HEK293 (cell line): ENCODE data around the gene AFF1.

Source experiments
- CTCF ChIA-PET: fragments of 350-600 bp; formaldehyde crosslinking; extraction: SDS; loops from one replicate; lab custom pipeline; 2021; ENCODE audit warnings: antibody characterized with exemption; lab: Yijun Ruan, JAX
- POLR2A ChIA-PET: fragments of 300-600 bp; formaldehyde crosslinking; extraction: SDS; loops from one replicate; lab custom pipeline; 2020; ENCODE audit warnings: antibody characterized with exemption, inconsistent platforms; lab: Yijun Ruan, JAX
- H3K27ac ChIP-seq: fragments of 200-500 bp; sonication (Bioruptor generic); 2 replicates; pipeline ENCODE4 v1.5.1; 2014; ENCODE audit warnings: low read depth, low read length, control low read depth, inconsistent platforms; ENCODE audit errors: extremely low read depth
- H3K36me3 ChIP-seq, 2 experiments: fragments of 200-500 bp in 1 of 2; sonication (Bioruptor generic) in 1 of 2; 1 replicate in 1 of 2; 2 replicates in 1 of 2; pipeline ENCODE4 v1.5.1; 2014 to 2017; ENCODE audit warnings: inconsistent platforms in 2 of 2, low read length in 2 of 2; ENCODE audit not compliant: control insufficient read depth in 2 of 2, insufficient read depth in 1 of 2
- H3K4me1 ChIP-seq: fragments of 200-500 bp; sonication (Bioruptor generic); 2 replicates; pipeline ENCODE4 v1.5.1; 2014; ENCODE audit warnings: mild to moderate bottlenecking, low read length, inconsistent platforms; ENCODE audit not compliant: control insufficient read depth, insufficient read depth
- H3K4me3 ChIP-seq: 2 replicates; pipeline ENCODE4 v1.5.1; 2011; ENCODE audit warnings: low read depth, mild to moderate bottlenecking, control low read depth, low read length, moderate library complexity
- H3K9me3 ChIP-seq: fragments of 200-500 bp; sonication (Bioruptor generic); 2 replicates; pipeline ENCODE4 v1.5.1; 2014; ENCODE audit warnings: low read depth, low read length, inconsistent platforms; ENCODE audit not compliant: control insufficient read depth, insufficient read depth
- BCL11A ChIP-seq: fragments of 450-650 bp; formaldehyde crosslinking; IDR thresholded peaks from 2 replicates; pipeline ENCODE4 v1.5.1; 2016; ENCODE audit warnings: low read depth, missing biosample characterization, missing genetic modification characterization
- IKZF3 ChIP-seq: fragments of 450-650 bp; IDR thresholded peaks from 2 replicates; pipeline ENCODE4 v1.5.0; 2018; ENCODE audit warnings: missing biosample characterization, mild to moderate bottlenecking, missing genetic modification characterization, moderate library complexity
- KLF1 ChIP-seq: fragments of 450-650 bp; formaldehyde crosslinking; IDR thresholded peaks from 2 replicates; pipeline ENCODE4 v1.5.1; 2016; ENCODE audit warnings: missing biosample characterization, missing genetic modification characterization
- PRDM4 ChIP-seq: fragments of 450-650 bp; formaldehyde crosslinking; IDR thresholded peaks from 2 replicates; pipeline ENCODE4 v1.5.1; 2017; ENCODE audit warnings: missing biosample characterization, missing genetic modification characterization
- PRDM6 ChIP-seq: fragments of 450-650 bp; formaldehyde crosslinking; IDR thresholded peaks from 2 replicates; pipeline ENCODE4 v1.5.1; 2017; ENCODE audit warnings: missing biosample characterization, missing genetic modification characterization
- ZIC2 ChIP-seq: fragments of 450-650 bp; formaldehyde crosslinking; IDR thresholded peaks from 2 replicates; pipeline ENCODE4 v1.5.1; 2016; ENCODE audit warnings: missing biosample characterization, missing genetic modification characterization
- ZNF266 ChIP-seq: fragments of 450-650 bp; formaldehyde crosslinking; IDR thresholded peaks from 2 replicates; pipeline ENCODE4 v1.5.1; 2016; ENCODE audit warnings: missing biosample characterization, missing genetic modification characterization, low read depth
- ZNF677 ChIP-seq: fragments of 450-650 bp; IDR thresholded peaks from 2 replicates; pipeline ENCODE4 v1.5.0; 2018; ENCODE audit warnings: missing biosample characterization, mild to moderate bottlenecking, missing genetic modification characterization, moderate library complexity
- ZNF791 ChIP-seq: fragments of 450-650 bp; formaldehyde crosslinking; IDR thresholded peaks from 2 replicates; pipeline ENCODE4 v1.5.1; 2016; ENCODE audit warnings: missing biosample characterization, missing genetic modification characterization
- ZSCAN4 ChIP-seq: fragments of 450-650 bp; formaldehyde crosslinking; IDR thresholded peaks from 2 replicates; pipeline ENCODE4 v1.5.1; 2017; ENCODE audit warnings: missing biosample characterization, missing genetic modification characterization
- TF ChIP-seq, protein P1 (sequence below): sonication (generic); formaldehyde crosslinking; IDR thresholded peaks from 2 replicates; pipeline ENCODE4 v1.8.1; 2022; ENCODE audit warnings: mild to moderate bottlenecking, moderate library complexity, missing genetic modification reagents

AFF1 gene

GRCh38 chr4:87025023-87025613 is 90.3 kb downstream of the AFF1 start:
- no peak overlapping the region for H3K4me3 ChIP-seq
- ChIA-PET POLR2A (no interaction called here), CTCF (no interaction called here)
- TF ChIP-seq IKZF3 (tag by site-specific recombination) (no peak), ZSCAN4 (tag by site-specific recombination) (no peak)
- H3K27ac ChIP-seq = no peak overlapping the region
- peaks cover 11% of the 10 kb centered on the region for H3K4me1 ChIP-seq
- H3K36me3 ChIP-seq = no peaks in the 10 kb centered on the region
- no peaks in the 10 kb centered on the region for H3K9me3 ChIP-seq

GRCh38 chr4:87025614-87026041 is 90.8 kb downstream of the AFF1 start:
- no peak overlapping the region for H3K27ac ChIP-seq
- H3K4me3 ChIP-seq = no peak overlapping the region
- CTCF ChIA-PET = no interaction called here
- no peaks in the 10 kb centered on the region for H3K9me3 ChIP-seq
- POLR2A ChIA-PET = no interaction called here
- no peaks in the 10 kb centered on the region for H3K36me3 ChIP-seq
- peaks cover 13% of the 10 kb centered on the region for H3K4me1 ChIP-seq
- no peak for TF ChIP-seq ZNF677 (tag by site-specific recombination)
- TF ChIP-seq ZIC2 (tag by site-specific recombination) = peak; percentile 58
- no peak for TF ChIP-seq BCL11A (tag by site-specific recombination)
- TF ChIP-seq, protein P1, sequence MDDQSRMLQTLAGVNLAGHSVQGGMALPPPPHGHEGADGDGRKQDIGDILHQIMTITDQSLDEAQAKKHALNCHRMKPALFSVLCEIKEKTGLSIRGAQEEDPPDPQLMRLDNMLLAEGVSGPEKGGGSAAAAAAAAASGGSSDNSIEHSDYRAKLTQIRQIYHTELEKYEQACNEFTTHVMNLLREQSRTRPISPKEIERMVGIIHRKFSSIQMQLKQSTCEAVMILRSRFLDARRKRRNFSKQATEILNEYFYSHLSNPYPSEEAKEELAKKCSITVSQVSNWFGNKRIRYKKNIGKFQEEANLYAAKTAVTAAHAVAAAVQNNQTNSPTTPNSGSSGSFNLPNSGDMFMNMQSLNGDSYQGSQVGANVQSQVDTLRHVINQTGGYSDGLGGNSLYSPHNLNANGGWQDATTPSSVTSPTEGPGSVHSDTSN = no peak
- TF ChIP-seq ZNF266 (tag by site-specific recombination) = no peak
- no peak for TF ChIP-seq ZNF791 (tag by site-specific recombination)
- TF ChIP-seq PRDM4 (tag by site-specific recombination) = no peak

DNA sequence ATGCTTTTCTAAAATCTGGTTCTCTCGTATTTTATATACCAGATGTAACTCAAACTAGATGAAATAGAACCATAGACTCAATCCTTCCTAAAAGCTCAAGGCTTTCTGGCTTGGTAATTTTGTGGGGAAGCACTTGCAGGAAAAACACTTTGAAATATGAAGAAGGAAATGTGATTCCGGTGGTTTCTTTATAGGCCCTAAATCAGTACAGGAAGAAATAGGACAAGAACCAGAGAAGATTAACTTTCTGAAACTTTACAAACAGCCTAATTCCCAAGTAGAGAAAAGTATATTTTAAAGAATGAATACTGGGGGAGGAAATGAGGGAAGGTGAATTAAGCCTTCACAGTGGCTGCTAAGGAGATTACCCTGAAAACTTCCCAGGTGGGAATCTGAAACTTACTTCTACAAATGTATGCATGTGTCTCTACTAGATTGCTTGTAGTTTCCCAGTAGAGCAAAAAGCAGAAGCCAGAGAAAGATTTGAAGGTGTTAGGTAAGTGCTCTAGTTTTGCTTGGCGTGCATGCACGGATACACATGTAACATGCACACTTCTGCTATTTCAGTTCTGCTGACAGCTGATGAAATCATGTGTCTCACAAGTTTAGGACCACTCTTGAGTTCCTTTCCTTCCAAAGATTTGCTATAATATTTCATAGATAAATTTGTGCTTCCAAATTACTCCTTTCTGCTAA is 92.1 kb downstream of the AFF1 start:
- ChIA-PET POLR2A (no interaction called here), CTCF (no interaction called here)
- no peaks in the 10 kb centered on the region for H3K36me3 ChIP-seq
- H3K9me3 ChIP-seq = no peaks in the 10 kb centered on the region
- H3K4me3 ChIP-seq = no peak overlapping the region
- peaks cover 13% of the 10 kb centered on the region for H3K4me1 ChIP-seq
- TF ChIP-seq PRDM4 (tag by site-specific recombination) (0 out of 2 replicates have a peak, but pooled peaks have one; percentile 25), KLF1 (no peak), PRDM6 (tag by site-specific recombination) (peak; percentile 66)
- TF ChIP-seq, all 188 proteins: peak for 2
- no peak overlapping the region for H3K27ac ChIP-seq
